HUES6 (cell line): Measurements from ENCODE around the gene DENND5B.
"Not testable (repeated sequence)": the region's sequence is repeated elsewhere in the genome, so short reads cannot be mapped to it uniquely, and the experiment has no call there.

Experiments used
- H3K27ac ChIP-seq: 2 replicates; pipeline ENCODE4 v1.7.0; 2013; ENCODE audit warnings: low read depth, mild to moderate bottlenecking, low read length, inconsistent platforms
- H3K27me3 ChIP-seq: 2 replicates; pipeline ENCODE4 v1.6.1; 2013; ENCODE audit warnings: low read length; ENCODE audit not compliant: control insufficient read depth, insufficient read depth
- H3K36me3 ChIP-seq: 2 replicates; pipeline ENCODE4 v1.6.1; 2013; ENCODE audit warnings: low read length; ENCODE audit not compliant: control insufficient read depth, insufficient read depth
- H3K4me1 ChIP-seq: 2 replicates; pipeline ENCODE4 v1.6.1; 2013; ENCODE audit warnings: low read length; ENCODE audit not compliant: control insufficient read depth, insufficient read depth
- H3K4me3 ChIP-seq: 2 replicates; pipeline ENCODE4 v1.5.1; 2013; ENCODE audit warnings: low read depth, low read length
- H3K9ac ChIP-seq: one replicate; pipeline ENCODE4 v1.6.1; 2013; ENCODE audit warnings: mild to moderate bottlenecking, low read length
- H3K9me3 ChIP-seq: 2 replicates; pipeline ENCODE4 v1.6.1; 2013; ENCODE audit warnings: low read depth, low read length; ENCODE audit not compliant: control insufficient read depth, insufficient read depth

Gene DENND5B

DNA sequence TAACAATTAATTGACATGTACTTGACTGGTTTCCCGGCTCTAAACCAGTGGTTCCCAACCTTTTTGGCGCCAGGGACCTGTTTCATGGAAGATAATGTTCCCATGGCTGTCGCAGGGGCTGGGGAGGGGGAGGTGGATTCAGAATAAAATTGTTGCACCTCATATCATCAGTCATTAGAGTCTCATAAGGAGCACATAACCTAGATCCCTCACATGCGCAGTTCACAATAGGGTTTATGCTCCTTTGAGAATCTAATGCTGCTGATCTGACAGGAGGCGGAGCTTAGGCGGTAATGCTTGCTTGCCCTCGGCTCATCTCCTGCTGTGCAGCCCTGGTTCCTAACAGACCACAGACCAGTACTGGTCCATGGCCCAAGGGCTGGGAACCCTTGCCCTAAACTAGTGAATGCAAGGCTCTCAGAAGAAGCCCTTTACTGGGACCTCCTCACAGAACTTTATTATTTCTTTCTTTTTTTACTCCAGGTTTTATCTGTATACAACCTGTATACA lies 178.6 kb downstream of the DENND5B start:
- Histone ChIP-seq H3K4me3 (no peak overlapping the region), H3K4me1 (no peaks in the 10 kb centered on the region), H3K27ac (no peak overlapping the region), H3K27me3 (no peaks in the 10 kb centered on the region), H3K9me3 (no peaks in the 10 kb centered on the region), H3K9ac (no peak overlapping the region), H3K36me3 (no peaks in the 10 kb centered on the region)

DNA sequence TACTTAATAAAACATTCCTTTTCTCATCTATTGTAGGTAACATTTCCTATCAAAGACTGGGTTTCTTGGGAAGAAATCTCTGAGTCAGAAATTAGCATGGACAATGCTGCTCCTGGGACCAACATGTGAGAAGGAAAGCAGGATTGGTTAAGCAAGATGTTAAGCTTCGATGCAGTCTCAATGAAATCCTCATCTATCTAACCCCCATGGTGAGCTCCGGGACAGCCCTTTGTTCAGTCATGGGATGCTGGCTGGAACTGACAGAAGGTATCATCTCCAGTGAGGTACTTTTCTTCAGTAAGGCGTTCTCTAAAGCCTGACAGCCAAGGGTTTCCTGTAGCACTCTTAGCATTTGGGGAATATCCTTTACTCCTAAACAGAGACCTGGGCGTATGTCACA lies 182.2 kb downstream of the DENND5B start:
- Histone ChIP-seq H3K27ac (no peak overlapping the region), H3K27me3 (no peaks in the 10 kb centered on the region), H3K9me3 (no peaks in the 10 kb centered on the region), H3K4me1 (no peaks in the 10 kb centered on the region), H3K4me3 (no peak overlapping the region), H3K9ac (no peak overlapping the region), H3K36me3 (no peaks in the 10 kb centered on the region)

DNA sequence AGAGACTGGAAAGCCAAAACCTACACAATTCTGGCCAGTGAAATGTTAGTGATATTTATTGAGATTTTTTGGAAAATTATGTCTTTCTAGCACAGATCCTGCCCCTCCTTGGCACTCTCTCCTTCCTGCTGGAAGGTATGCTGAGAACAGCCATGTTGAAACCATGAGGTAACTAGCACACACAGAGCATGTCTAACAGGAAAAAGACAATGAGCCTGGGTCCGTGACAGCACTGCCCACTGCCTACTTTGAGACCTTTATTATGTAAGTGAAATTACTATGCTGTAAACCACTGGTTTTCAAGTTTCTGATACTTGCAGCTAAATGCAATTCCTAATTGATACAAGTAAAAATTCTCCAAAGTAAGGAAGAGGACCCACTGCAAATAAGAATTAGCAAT lies 183.4 kb downstream of the DENND5B start:
- Histone ChIP-seq H3K4me1 (no peaks in the 10 kb centered on the region), H3K4me3 (no peak overlapping the region), H3K27me3 (no peaks in the 10 kb centered on the region), H3K27ac (no peak overlapping the region), H3K9me3 (no peaks in the 10 kb centered on the region), H3K9ac (no peak overlapping the region), H3K36me3 (no peaks in the 10 kb centered on the region)

DNA sequence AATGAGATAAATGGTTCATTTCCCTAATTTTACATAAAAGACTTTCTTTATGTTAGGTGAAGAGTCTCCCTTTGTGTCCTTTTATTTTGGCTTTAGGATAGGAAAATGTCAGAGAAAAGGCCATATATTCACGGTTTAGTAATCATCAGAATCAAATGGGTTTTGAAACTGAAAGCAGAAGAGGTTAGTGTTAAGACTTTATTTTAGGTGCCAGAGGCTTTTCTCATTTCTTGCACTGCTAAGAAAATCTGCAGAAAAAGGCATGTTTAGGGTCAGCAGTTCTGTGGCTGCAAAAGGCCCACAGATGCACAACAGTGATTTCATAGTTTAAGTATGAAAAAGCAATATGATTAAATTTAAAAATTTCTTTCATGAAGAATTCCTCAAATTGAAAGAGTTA lies 184.6 kb downstream of the DENND5B start:
- Histone ChIP-seq H3K9ac (no peak overlapping the region), H3K36me3 (no peaks in the 10 kb centered on the region), H3K4me1 (no peaks in the 10 kb centered on the region), H3K9me3 (no peaks in the 10 kb centered on the region), H3K27me3 (no peaks in the 10 kb centered on the region), H3K4me3 (no peak overlapping the region), H3K27ac (no peak overlapping the region)

DNA sequence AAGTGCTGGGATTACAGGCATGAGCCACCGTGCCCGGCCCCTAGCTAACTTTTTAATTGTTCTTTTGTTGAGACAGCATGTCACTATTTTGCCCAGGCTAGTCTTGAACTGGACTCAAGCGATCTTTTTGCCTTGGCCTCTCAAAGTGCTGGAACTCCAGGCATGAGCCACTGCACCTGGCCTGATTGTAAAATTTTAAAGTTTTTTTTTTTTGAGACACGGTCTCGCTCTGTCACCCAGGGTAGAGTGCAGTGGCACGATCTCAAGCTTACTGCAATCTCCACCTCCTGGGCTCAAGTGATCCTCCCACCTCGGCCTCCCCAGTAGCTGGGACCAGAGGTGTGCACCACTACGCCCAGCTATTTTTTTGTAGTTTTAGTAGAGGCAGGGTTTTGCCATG lies 185.9 kb downstream of the DENND5B start:
- Histone ChIP-seq H3K9me3 (no peaks in the 10 kb centered on the region), H3K4me1 (no peaks in the 10 kb centered on the region)

DNA sequence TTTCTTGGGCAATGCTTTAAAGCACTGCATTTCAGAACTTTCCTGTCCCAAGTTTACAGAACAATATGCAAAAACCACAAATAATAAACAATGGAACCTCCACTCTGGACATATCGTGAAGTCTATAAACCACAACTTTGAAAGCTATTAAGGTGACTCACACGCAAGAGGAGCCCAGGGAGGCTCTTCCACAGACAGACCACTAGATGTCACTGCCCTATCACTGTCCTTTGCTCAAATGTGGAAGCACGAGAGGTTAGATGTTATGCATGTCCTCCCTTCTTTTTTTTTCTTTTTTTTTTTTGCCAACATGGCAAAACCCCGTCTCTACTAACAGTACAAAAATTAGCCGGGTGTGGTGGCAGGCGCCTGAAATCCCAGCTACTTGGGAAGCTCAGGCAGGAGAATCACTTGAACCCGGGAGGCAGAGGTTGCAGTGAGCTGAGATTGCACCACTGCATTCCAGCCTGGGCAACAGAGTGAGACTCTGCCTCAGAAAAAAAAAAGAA lies 187.8 kb downstream of the DENND5B start:
- H3K27ac ChIP-seq, H3K36me3 ChIP-seq, H3K9ac ChIP-seq, H3K4me3 ChIP-seq, H3K9me3 ChIP-seq, H3K4me1 ChIP-seq, H3K27me3 ChIP-seq: not testable (repeated sequence)

More for the DNA sequence above, 185.9 kb downstream of the DENND5B start:
- no peak overlapping the region for H3K9ac ChIP-seq
- no peak overlapping the region for H3K4me3 ChIP-seq
- no peaks in the 10 kb centered on the region for H3K36me3 ChIP-seq
- H3K27ac ChIP-seq: no peak overlapping the region
- no peaks in the 10 kb centered on the region for H3K27me3 ChIP-seq

DNA sequence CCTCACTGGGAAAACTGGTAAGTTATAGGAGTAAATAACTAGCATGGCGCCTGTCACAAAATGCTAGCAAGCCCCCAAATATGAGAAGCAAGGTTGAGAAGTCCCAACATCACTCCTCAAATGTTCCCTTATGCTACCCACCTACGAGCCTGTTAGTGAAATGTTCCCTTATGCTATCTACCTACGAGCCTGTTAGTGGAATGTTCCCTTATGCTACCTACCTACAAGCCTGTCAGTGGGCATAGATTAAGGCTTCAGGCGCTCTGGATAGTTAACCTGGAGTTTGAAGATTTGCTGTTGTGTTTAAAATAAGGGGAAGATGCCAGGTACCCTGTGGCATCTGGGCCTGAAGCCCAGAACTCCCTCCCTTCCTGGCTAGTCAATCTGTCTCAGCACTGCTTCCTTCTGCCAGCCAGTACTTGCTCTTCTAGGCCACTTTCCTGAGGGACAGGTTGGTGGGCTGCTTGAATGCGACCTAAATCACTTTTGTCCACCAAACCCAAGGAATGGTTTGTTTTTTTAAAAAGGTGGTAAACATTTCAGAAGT lies 197.9 kb downstream of the DENND5B start:
- Histone ChIP-seq H3K27me3 (no peaks in the 10 kb centered on the region), H3K36me3 (no peaks in the 10 kb centered on the region), H3K9ac (no peak overlapping the region), H3K27ac (no peak overlapping the region), H3K4me1 (peaks cover 19% of the 10 kb centered on the region), H3K9me3 (no peaks in the 10 kb centered on the region), H3K4me3 (no peak overlapping the region)

DNA sequence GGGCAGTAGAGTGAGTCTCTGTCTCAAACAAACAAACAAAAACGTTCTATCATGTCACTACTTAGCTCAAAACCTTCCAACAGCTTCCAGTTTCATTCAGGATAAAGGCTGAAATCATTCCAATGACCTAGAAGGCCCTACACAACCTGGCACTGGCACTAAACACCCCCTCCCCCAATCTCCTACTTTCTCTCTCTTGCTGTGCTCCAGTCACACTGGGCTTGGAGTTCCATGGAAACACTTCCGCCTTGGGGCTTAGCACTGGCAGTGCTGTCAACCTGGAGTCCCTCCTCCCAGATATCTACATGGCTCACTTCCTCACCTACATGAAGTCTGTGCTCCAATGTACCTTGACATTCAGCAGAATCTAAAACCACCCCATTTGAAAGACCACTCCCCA lies 199.9 kb downstream of the DENND5B start:
- Histone ChIP-seq H3K36me3 (no peaks in the 10 kb centered on the region), H3K27ac (no peak overlapping the region), H3K27me3 (no peaks in the 10 kb centered on the region), H3K9ac (no peak overlapping the region), H3K4me1 (peaks cover 39% of the 10 kb centered on the region), H3K4me3 (no peak overlapping the region), H3K9me3 (no peaks in the 10 kb centered on the region)

DNA sequence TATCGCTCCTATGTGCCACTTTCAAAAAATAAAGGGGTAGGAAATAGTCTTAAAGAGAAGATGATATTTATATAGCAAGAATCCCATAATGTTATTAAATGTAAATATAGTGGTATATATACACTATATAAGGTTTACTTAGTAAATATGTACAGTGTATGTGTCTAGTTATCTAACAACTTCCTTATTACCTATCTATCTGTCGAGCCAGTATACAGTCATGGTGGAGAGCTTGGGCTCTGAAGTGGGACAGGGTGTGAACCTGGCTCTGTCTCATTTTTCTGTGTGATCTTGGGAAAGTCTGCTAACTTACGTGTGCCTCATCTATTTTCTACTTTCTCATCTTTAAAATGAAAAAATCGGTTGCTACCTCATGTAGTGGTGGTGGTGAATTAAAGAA lies 202.2 kb downstream of the DENND5B start:
- H3K27ac ChIP-seq: no peak overlapping the region
- H3K36me3 ChIP-seq: no peaks in the 10 kb centered on the region
- peaks cover 58% of the 10 kb centered on the region for H3K4me1 ChIP-seq
- no peak overlapping the region for H3K9ac ChIP-seq
- H3K27me3 ChIP-seq: no peaks in the 10 kb centered on the region
- H3K9me3 ChIP-seq: no peaks in the 10 kb centered on the region
- H3K4me3 ChIP-seq: no peak overlapping the region

DNA sequence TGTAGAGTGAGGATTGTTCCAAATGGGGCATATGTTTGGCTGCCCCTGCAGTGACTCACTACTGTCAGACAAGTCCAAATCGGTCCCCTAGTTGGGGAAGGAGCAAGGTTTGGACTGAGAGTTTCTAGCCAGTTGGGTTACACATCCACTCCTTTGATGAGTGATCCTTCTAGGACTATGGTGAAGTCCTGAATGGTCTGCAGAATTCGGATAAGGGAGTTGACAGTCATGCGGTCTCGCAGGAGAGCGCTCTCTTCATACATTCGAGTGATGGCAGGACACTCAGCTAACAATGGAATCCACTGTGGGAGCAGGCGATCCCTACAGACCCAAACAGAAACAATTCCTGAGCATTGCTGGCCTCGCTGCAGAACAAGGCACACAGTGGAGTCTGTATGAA lies 203.5 kb downstream of the DENND5B start:
- Histone ChIP-seq H3K27me3 (no peaks in the 10 kb centered on the region), H3K36me3 (no peaks in the 10 kb centered on the region), H3K4me1 (peaks cover 57% of the 10 kb centered on the region), H3K9me3 (no peaks in the 10 kb centered on the region), H3K9ac (peak overlapping the region; percentile 43), H3K27ac (peak overlapping the region; percentile 99), H3K4me3 (no peak overlapping the region)

DNA sequence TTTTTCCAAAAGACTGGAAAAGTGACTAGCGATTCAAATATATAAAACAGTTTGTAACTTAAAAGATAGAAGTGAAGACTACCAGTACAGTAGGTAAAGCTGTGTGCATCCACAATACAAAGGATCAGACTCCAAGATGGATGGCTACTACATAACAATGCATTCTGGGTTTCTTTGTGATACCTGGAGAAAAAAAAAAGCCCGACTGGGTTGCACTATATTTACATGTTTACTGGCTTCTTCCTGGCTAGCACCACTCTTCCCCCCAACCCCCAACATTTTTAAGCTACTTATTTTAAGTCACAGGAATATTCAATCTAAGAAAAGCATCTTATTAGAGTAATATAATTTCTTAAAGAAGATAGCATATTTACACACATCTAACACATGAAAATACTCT lies 203.9 kb downstream of the DENND5B start:
- no peaks in the 10 kb centered on the region for H3K9me3 ChIP-seq
- H3K9ac ChIP-seq: peak overlapping the region; percentile 87
- peak overlapping the region; percentile 50 for H3K4me3 ChIP-seq
- no peaks in the 10 kb centered on the region for H3K27me3 ChIP-seq
- peak overlapping the region; percentile 99 for H3K27ac ChIP-seq
- H3K36me3 ChIP-seq: no peaks in the 10 kb centered on the region
- H3K4me1 ChIP-seq: peaks cover 57% of the 10 kb centered on the region
